ENCODE results near the gene RUNX1.
A peak's percentile ranks its signal among the peaks of the same experiment; 100 is the strongest.

DNA sequence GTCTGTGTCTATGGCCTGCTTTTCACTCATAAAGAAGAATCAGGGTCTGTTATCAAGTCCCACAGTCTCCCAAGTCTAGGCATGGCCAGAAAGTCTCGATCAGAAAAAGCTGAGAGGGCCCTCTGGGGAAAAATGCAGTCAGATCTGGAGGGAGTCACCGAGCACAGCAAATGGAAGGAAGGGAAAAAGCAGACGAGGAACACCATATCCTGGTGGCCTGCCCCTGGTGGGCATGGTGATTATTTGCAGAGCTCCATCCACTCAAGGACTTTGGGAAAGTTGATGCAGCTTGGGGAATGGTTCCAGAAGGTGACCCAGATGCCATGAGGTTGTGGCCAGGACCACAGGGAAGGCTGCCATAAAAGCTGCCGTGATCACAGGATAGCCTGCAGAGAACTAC is 191.2 kb downstream of the RUNX1 start:
- TF ChIP-seq MEF2A (IDR thresholded peaks at IDR 0.05; ENCODE audit: borderline replicate concordance, low read depth) (no peak), SMC3 (IDR thresholded peaks at IDR 0.05; ENCODE audit: low read depth, low read length) (no peak), MXI1 (IDR thresholded peaks at IDR 0.05; ENCODE audit: low read depth, low read length) (no peak), NFIC (IDR thresholded peaks at IDR 0.05; ENCODE audit: borderline replicate concordance) (no peak), CHD2 (IDR thresholded peaks at IDR 0.05; ENCODE audit: low read length, partially characterized antibody) (no peak), EP300 (IDR thresholded peaks at IDR 0.05; ENCODE audit: borderline replicate concordance in 1 of 2, low read depth in 1 of 2, low read length in 1 of 2) (no peak), TAF1 (IDR thresholded peaks at IDR 0.05; ENCODE audit: borderline replicate concordance, low read depth, low read length) (no peak), FOXM1 (IDR thresholded peaks at IDR 0.05; ENCODE audit: low read depth) (no peak), FOSL2 (IDR thresholded peaks at IDR 0.05; ENCODE audit: borderline replicate concordance, low read depth) (no peak), TCF12 (IDR thresholded peaks at IDR 0.05) (no peak), POLR2AphosphoS5 (IDR thresholded peaks at IDR 0.05; ENCODE audit: low read depth, low read length) (no peak)
- TF ChIP-seq, protein P1, sequence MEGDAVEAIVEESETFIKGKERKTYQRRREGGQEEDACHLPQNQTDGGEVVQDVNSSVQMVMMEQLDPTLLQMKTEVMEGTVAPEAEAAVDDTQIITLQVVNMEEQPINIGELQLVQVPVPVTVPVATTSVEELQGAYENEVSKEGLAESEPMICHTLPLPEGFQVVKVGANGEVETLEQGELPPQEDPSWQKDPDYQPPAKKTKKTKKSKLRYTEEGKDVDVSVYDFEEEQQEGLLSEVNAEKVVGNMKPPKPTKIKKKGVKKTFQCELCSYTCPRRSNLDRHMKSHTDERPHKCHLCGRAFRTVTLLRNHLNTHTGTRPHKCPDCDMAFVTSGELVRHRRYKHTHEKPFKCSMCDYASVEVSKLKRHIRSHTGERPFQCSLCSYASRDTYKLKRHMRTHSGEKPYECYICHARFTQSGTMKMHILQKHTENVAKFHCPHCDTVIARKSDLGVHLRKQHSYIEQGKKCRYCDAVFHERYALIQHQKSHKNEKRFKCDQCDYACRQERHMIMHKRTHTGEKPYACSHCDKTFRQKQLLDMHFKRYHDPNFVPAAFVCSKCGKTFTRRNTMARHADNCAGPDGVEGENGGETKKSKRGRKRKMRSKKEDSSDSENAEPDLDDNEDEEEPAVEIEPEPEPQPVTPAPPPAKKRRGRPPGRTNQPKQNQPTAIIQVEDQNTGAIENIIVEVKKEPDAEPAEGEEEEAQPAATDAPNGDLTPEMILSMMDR (IDR thresholded peaks at IDR 0.05), result peak; percentile 31
- TF ChIP-seq, protein P2, sequence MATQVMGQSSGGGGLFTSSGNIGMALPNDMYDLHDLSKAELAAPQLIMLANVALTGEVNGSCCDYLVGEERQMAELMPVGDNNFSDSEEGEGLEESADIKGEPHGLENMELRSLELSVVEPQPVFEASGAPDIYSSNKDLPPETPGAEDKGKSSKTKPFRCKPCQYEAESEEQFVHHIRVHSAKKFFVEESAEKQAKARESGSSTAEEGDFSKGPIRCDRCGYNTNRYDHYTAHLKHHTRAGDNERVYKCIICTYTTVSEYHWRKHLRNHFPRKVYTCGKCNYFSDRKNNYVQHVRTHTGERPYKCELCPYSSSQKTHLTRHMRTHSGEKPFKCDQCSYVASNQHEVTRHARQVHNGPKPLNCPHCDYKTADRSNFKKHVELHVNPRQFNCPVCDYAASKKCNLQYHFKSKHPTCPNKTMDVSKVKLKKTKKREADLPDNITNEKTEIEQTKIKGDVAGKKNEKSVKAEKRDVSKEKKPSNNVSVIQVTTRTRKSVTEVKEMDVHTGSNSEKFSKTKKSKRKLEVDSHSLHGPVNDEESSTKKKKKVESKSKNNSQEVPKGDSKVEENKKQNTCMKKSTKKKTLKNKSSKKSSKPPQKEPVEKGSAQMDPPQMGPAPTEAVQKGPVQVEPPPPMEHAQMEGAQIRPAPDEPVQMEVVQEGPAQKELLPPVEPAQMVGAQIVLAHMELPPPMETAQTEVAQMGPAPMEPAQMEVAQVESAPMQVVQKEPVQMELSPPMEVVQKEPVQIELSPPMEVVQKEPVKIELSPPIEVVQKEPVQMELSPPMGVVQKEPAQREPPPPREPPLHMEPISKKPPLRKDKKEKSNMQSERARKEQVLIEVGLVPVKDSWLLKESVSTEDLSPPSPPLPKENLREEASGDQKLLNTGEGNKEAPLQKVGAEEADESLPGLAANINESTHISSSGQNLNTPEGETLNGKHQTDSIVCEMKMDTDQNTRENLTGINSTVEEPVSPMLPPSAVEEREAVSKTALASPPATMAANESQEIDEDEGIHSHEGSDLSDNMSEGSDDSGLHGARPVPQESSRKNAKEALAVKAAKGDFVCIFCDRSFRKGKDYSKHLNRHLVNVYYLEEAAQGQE (IDR thresholded peaks at IDR 0.05; ENCODE audit: low read depth, low read length), result no peak
- TF ChIP-seq, protein P3, sequence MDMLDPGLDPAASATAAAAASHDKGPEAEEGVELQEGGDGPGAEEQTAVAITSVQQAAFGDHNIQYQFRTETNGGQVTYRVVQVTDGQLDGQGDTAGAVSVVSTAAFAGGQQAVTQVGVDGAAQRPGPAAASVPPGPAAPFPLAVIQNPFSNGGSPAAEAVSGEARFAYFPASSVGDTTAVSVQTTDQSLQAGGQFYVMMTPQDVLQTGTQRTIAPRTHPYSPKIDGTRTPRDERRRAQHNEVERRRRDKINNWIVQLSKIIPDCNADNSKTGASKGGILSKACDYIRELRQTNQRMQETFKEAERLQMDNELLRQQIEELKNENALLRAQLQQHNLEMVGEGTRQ (IDR thresholded peaks at IDR 0.05; ENCODE audit: borderline replicate concordance, low read depth, low read length), result no peak
